ENCODE results near the gene TMEM131.
"Not testable (repeated sequence)": the region's sequence is repeated elsewhere in the genome, so short reads cannot be mapped to it uniquely, and the experiment has no call there.

TMEM131 gene

GRCh38 chr2:97889156-97889555 lies 106.6 kb downstream of the TMEM131 start:
- H3K4me3 ChIP-seq (replicated peaks; ENCODE audit: low read depth, low read length) = no peak overlapping the region
- no peak for DNase-seq (ENCODE audit: low read depth)
- TF ChIP-seq, protein P1, sequence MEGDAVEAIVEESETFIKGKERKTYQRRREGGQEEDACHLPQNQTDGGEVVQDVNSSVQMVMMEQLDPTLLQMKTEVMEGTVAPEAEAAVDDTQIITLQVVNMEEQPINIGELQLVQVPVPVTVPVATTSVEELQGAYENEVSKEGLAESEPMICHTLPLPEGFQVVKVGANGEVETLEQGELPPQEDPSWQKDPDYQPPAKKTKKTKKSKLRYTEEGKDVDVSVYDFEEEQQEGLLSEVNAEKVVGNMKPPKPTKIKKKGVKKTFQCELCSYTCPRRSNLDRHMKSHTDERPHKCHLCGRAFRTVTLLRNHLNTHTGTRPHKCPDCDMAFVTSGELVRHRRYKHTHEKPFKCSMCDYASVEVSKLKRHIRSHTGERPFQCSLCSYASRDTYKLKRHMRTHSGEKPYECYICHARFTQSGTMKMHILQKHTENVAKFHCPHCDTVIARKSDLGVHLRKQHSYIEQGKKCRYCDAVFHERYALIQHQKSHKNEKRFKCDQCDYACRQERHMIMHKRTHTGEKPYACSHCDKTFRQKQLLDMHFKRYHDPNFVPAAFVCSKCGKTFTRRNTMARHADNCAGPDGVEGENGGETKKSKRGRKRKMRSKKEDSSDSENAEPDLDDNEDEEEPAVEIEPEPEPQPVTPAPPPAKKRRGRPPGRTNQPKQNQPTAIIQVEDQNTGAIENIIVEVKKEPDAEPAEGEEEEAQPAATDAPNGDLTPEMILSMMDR (IDR thresholded peaks at IDR 0.05; ENCODE audit: low read length, missing control alignments) = no peak

GRCh38 chr2:97885841-97886240 lies 109.9 kb downstream of the TMEM131 start:
- TF ChIP-seq, protein P1 (IDR thresholded peaks at IDR 0.05; ENCODE audit: low read length, missing control alignments) = no peak
- no peak for DNase-seq (ENCODE audit: low read depth)
- H3K4me3 ChIP-seq (replicated peaks; ENCODE audit: low read depth, low read length) = no peak overlapping the region

DNA sequence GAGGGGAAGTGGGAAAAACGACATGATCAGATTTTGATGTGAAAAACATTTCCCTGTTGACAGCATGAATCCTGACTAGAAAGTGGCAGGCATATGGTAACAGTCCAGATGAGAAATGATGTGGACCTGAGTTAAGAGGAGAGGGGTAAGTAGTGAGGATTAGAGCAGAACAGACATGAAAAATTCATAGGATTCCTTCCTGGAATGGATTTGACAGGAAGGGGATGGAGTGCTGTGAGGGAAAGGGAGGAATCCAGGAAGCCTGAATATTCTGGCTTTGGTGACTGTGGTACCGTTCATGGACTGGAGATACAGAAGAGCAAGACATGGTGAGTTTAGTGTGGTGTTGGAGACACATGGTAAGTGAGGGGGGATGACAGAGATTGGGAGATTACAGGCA lies 115.4 kb downstream of the TMEM131 start:
- TF ChIP-seq, protein P1 (IDR thresholded peaks at IDR 0.05; ENCODE audit: low read length, missing control alignments) = no peak
- DNase-seq (ENCODE audit: low read depth) = no peak
- H3K4me3 ChIP-seq (replicated peaks; ENCODE audit: low read depth, low read length) = no peak overlapping the region

GRCh38 chr2:97878865-97879264 lies 116.9 kb downstream of the TMEM131 start:
- TF ChIP-seq, protein P1 (IDR thresholded peaks at IDR 0.05; ENCODE audit: low read length, missing control alignments) = no peak
- DNase-seq (ENCODE audit: low read depth) = no peak
- H3K4me3 ChIP-seq (replicated peaks; ENCODE audit: low read depth, low read length) = no peak overlapping the region

DNA sequence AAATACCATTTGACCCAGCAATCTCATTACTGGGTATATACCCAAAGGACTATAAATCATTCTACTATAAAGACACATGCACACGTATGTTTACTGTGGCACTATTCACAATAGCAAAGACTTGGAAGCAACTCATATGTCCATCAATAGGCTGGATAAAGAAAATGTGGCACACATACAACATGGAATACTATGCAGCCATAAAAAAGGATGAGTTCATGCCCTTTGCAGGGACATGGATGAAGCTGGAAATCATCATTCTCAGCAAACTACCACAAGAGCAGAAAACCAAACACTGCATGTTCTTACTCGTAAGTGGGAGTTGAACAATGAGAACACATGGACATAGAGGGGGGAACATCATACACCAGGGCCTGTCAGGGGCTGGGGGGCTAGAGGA lies 117.4 kb downstream of the TMEM131 start:
- not testable (repeated sequence) for H3K4me3 ChIP-seq (replicated peaks; ENCODE audit: low read depth, low read length); DNase-seq (ENCODE audit: low read depth)

DNA sequence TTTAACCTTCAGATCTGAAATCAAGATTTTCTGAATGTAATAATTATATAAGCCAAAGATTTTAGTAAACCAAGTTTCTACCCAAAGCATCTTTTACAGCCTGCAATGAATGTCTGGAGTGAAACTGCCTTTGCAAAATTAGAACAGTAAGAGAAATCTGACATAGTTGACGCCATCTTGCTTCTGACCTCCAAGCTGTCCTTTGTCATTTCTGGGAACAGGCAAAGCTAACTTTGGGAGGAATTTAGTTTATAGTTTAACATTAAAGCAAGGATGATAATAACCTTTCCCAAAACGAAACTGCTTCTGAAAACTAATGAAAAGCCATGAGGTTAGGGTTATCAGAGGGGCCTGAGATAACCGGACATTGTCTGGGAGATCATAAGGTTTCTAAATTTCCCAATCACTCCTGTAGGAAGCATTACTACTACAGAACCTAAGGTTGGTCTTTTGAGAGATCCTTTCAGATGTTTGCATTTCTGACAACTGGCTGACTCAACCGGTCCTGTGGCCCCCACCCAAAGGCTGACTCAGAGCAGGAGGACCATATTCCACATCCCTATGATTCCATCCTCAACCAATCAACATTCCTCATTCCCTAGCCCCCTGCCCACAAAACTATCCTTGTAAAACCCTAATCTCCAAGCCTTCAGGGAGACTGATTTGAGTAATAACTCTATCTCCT lies 124.5 kb downstream of the TMEM131 start:
- DNase-seq (ENCODE audit: low read depth) = peak; percentile 38
- TF ChIP-seq, protein P1 (IDR thresholded peaks at IDR 0.05; ENCODE audit: low read length, missing control alignments) = no peak
- H3K4me3 ChIP-seq (replicated peaks; ENCODE audit: low read depth, low read length) = no peak overlapping the region

- DNase-seq (ENCODE audit: low read depth) = peak; percentile 63
- no peak overlapping the region for H3K4me3 ChIP-seq (replicated peaks; ENCODE audit: low read depth, low read length)
- TF ChIP-seq, protein P1 (IDR thresholded peaks at IDR 0.05; ENCODE audit: low read length, missing control alignments) = no peak
Observed at GRCh38 chr2:97870396-97870843, 125.3 kb downstream of the TMEM131 start.

Measured in fibroblast of pulmonary artery (primary cell).